ENCODE measurements around the gene MKI67.

The MKI67 gene

GRCh38 chr10:128156999-128157755 is 31.0 kb upstream of the MKI67 start:
- no peak overlapping the region for H3K27ac ChIP-seq
- TF ChIP-seq, protein P1, sequence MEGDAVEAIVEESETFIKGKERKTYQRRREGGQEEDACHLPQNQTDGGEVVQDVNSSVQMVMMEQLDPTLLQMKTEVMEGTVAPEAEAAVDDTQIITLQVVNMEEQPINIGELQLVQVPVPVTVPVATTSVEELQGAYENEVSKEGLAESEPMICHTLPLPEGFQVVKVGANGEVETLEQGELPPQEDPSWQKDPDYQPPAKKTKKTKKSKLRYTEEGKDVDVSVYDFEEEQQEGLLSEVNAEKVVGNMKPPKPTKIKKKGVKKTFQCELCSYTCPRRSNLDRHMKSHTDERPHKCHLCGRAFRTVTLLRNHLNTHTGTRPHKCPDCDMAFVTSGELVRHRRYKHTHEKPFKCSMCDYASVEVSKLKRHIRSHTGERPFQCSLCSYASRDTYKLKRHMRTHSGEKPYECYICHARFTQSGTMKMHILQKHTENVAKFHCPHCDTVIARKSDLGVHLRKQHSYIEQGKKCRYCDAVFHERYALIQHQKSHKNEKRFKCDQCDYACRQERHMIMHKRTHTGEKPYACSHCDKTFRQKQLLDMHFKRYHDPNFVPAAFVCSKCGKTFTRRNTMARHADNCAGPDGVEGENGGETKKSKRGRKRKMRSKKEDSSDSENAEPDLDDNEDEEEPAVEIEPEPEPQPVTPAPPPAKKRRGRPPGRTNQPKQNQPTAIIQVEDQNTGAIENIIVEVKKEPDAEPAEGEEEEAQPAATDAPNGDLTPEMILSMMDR (conservative IDR thresholded peaks at IDR 0.05), result no peak

DNA sequence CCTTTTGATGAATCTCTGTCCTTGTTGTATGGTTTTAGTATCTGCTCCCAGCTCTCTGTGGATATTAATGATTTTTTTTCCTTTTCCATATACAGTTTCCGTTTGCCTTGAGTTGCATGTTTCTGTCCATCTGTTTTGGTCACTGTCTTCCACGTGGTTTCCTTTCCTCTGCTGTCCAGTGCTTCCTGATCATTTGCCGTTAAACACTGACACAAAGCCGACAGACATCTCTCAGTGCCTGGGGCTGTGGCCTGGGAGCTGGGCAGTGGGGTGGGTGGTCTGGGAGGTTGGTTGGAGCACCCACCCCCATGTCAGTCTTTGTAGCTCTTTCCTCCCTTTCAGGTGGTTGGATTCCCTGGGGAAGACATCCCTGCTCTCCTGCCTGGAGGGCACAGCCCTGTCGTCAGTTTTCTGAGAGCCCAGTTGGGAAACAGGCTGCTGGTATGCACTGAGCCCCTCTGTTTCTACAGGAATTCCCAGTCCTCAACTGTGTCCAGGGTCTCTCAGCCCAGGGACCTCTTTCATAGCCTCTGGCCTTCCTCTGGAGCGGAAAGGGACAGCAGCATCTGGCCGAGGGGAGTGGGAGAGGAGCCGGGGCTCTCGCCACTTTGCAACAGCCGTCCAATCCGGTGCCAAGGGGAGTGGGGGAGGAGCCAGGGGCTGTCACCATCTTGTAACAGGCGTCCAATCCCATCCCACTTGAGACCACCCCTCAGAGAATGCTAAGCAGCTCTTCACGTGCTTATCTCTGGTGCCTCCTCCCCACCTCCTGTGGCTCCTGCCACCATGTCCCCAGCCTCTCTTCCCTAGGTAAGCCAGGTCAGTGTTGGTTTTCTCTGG is 26.7 kb upstream of the MKI67 start:
- TF ChIP-seq, protein P1 (conservative IDR thresholded peaks at IDR 0.05), result no peak
- H3K27ac ChIP-seq, result no peak overlapping the region

GRCh38 chr10:128151031-128151430 is 24.8 kb upstream of the MKI67 start:
- no peak overlapping the region for H3K27ac ChIP-seq
- TF ChIP-seq, protein P1 (conservative IDR thresholded peaks at IDR 0.05), result no peak

DNA sequence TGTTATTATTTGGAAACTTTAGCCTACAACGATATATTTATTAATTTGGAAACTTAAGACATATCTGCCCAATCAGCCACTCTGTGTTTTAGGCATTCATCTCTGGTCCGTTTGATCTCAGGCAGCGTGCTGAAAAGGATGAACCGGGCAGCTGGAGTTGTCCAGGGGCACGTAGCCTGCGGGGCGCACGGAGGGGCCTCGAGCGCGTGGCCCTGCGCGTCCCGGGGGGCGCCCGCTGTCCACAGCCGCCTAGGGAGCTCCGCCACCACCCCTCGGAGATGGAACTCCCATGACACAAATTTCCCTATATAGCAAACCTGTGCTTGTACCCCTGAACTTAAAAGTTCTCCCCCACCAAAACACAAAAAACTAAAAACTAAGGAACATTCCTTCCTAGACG is 24.3 kb upstream of the MKI67 start:
- no peak overlapping the region for H3K27ac ChIP-seq
- TF ChIP-seq, protein P1 (conservative IDR thresholded peaks at IDR 0.05), result no peak

- TF ChIP-seq, protein P1 (conservative IDR thresholded peaks at IDR 0.05), result peak; percentile 87
- H3K27ac ChIP-seq, result no peak overlapping the region
These were observed 23.8 kb upstream of the MKI67 start for GRCh38 chr10:128150045-128150493.

DNA sequence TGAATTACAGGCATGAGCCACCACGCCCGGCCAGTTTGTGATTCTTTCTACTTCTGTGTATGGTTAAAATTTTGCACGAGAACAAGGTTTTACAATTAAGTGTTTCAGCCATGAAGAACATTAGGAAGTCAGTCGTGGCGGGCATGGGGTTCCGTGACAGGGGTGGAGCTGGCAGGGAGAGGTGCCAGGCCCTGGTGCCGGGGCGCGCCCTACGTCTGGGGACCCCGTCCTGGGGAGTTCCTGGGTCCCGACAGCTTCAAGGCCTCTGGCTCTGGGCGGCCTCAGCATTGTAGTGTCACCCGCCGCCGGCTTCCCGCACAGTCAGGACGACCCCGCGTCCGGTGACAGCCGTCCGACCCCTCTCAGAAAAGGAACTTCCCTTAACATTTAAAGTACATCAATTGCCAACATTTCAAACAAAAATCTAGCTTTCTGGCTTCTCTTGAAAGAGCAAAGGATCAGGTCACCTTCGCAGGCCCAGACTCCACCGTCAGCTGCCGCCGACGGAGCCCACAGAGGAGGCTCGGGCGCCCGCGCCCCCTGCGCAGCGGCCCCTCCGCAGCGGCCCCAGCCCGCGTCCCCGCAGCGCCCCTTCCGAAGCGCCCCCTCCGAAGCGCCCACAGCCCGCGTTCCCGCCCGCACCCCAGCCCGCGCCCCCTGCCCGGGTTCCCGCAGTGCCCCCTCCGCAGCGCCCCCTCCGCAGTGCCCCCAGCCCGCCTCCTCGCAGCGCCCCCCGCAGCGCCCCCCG is 23.2 kb upstream of the MKI67 start:
- no peak overlapping the region for H3K27ac ChIP-seq
- TF ChIP-seq, protein P1 (conservative IDR thresholded peaks at IDR 0.05), result no peak

GRCh38 chr10:128147669-128148068 is 21.4 kb upstream of the MKI67 start:
- TF ChIP-seq, protein P1 (conservative IDR thresholded peaks at IDR 0.05), result no peak
- H3K27ac ChIP-seq, result no peak overlapping the region

Measured in VCaP (cell line).